ENCODE data around the gene ZNF248.
"Not testable (repeated sequence)": the region's sequence is repeated elsewhere in the genome, so short reads cannot be mapped to it uniquely, and the experiment has no call there.

ZNF248 gene

DNA sequence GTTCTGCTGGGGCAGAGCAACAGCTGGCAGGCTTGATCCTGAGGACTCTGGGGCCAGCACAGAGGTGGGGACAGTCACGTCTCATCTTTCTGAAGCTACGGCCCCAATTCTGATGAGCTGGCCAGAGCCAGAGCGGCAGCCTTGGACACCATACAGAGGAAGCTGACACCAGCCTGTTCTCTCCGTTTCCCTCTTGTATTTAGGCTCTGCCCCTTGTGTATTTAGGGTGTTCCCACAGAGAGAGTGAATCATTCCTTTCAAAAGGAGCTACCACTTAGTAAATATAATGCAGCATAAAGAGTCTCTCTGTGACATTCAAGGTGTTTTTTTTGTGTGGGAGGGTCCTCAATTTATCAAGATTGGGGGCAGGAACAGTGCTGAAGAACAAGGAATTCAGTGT, 109.2 kb downstream of the ZNF248 start:
- DNase-seq (ENCODE audit: insufficient read length, low spot score) (no peak), FAIRE-seq (no peak)
- TF ChIP-seq, protein P1, sequence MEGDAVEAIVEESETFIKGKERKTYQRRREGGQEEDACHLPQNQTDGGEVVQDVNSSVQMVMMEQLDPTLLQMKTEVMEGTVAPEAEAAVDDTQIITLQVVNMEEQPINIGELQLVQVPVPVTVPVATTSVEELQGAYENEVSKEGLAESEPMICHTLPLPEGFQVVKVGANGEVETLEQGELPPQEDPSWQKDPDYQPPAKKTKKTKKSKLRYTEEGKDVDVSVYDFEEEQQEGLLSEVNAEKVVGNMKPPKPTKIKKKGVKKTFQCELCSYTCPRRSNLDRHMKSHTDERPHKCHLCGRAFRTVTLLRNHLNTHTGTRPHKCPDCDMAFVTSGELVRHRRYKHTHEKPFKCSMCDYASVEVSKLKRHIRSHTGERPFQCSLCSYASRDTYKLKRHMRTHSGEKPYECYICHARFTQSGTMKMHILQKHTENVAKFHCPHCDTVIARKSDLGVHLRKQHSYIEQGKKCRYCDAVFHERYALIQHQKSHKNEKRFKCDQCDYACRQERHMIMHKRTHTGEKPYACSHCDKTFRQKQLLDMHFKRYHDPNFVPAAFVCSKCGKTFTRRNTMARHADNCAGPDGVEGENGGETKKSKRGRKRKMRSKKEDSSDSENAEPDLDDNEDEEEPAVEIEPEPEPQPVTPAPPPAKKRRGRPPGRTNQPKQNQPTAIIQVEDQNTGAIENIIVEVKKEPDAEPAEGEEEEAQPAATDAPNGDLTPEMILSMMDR (IDR thresholded peaks at IDR 0.05; ENCODE audit: insufficient read depth, missing control alignments): no peak

DNA sequence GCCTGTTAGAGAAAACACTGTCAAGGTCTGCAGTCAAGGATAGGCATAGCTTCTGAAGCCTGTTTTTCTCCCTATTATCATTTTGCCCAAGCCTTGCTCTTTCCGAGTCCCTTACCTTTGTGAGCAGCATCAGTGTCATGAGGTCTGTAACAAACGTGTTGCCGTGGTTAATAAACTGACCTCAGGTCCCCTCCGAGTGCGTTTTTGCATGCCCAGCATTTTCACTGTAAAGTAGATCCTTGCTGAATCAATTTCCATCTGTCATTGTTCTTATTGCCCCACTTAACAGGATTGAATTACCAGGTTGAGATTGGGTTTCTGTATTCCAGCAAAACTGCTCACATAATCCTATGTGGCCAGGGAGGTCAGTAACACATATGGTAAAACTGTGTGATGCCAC, 110.3 kb downstream of the ZNF248 start:
- DNase-seq (ENCODE audit: insufficient read length, low spot score) (no peak), FAIRE-seq (no peak)
- TF ChIP-seq, protein P1 (IDR thresholded peaks at IDR 0.05; ENCODE audit: insufficient read depth, missing control alignments): no peak

DNA sequence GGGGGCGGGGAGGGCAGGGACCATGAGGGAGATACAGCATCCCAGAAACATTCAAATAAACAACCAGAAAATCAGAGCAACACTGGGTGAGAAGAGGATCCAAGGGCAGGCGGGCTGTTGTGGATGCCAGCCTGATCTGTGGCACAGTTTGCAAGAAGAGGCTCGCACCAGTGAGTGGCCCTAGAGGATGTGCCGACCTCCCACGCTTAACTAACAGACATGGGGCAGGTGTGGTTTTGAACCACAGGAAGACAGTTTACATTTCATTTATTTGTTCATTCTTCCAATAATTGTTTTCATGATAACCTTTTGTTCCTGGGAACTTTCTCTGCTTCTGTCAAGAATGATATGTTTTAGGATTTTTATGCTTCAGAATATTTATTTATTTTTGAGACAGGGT, 115.6 kb downstream of the ZNF248 start:
- TF ChIP-seq, protein P1 (IDR thresholded peaks at IDR 0.05; ENCODE audit: insufficient read depth, missing control alignments): no peak
- no peak for DNase-seq (ENCODE audit: insufficient read length, low spot score)

DNA sequence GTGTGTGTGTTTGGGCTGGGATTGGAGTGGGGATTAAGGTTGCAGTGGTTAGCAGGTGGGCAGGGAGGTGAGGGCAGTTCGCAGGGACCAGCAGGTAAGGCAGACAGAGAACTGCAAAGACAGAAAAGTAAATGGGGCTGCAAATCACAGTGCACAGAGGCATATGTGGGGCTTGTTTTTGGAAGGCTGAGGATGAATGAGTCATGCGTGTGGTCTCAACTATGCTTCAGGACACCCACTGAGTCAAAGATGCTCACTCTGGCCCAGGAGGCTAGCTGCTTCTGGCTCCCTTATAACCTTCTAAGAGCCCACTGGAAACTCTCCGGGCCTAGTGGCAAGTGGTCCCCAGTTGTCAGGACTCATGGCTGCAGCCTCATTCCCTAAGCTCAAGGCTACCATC, 118.2 kb downstream of the ZNF248 start:
- FAIRE-seq (no peak), DNase-seq (ENCODE audit: insufficient read length, low spot score) (no peak)
- TF ChIP-seq, protein P1 (IDR thresholded peaks at IDR 0.05; ENCODE audit: insufficient read depth, missing control alignments): no peak

More for the DNA sequence above, 115.6 kb downstream of the ZNF248 start:
- FAIRE-seq: no peak

DNA sequence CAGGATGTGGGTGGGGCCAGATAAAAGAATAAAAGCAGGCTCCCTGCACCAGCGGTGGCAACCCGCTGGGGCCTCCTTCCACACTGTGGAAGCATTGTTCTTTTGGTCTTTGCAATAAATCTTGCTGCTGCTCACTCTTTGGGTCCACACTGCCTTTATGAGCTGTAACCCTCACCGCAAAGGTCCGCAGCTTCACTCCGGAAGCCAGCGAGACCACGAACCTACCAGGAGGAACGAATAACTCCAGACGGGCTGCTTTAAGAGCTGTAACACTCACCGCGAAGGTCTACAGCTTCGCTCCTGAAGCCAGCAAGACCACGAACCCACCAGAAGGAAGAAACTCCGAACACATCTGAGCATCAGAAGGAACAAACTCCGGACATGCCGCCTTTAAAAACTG, 119.2 kb downstream of the ZNF248 start:
- DNase-seq (ENCODE audit: insufficient read length, low spot score); FAIRE-seq: not testable (repeated sequence)

DNA sequence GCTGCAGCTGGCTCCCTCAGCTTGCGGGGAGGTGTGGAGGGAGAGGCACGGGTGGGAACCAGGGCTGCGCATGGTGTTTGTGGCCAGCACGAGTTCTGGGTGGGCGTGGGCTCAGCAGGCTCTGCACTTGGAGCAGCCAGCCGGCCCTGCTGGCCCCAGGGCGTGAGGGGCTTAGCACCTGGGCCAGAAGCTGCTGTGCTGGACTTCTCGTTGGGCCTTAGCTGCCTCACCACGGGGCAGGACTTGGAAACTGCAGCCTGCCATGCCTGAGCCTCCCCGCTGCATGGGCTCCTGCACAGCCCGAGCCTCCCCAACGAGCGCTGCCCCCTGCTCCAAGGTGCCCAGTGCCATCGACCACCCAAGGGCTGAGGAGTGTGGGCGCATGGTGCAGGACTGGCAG, 120.1 kb downstream of the ZNF248 start:
- FAIRE-seq (no peak), DNase-seq (ENCODE audit: insufficient read length, low spot score) (no peak)
- TF ChIP-seq, protein P1 (IDR thresholded peaks at IDR 0.05; ENCODE audit: insufficient read depth, missing control alignments): no peak

DNA sequence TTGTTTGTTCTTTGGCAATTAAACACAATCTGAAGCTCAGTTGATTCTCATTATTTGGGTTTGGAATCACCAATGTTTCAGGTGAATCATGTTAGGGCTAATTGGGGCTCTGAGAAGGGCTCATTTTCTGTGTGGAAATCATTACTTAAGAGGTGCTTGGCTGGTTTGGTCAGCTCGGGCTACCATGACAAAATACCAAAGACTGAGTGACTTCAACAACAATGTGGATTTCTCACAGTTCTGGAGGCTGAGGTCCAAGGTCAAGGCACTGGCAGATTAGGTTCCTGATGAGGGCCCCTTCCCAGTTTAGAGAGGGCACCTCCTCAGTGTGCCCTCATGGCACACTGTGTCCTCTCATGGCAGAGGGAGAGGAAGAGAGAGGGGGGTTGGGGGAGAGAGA, 121.3 kb downstream of the ZNF248 start:
- TF ChIP-seq, protein P1 (IDR thresholded peaks at IDR 0.05; ENCODE audit: insufficient read depth, missing control alignments): no peak
- DNase-seq (ENCODE audit: insufficient read length, low spot score) (no peak), FAIRE-seq (no peak)

DNA sequence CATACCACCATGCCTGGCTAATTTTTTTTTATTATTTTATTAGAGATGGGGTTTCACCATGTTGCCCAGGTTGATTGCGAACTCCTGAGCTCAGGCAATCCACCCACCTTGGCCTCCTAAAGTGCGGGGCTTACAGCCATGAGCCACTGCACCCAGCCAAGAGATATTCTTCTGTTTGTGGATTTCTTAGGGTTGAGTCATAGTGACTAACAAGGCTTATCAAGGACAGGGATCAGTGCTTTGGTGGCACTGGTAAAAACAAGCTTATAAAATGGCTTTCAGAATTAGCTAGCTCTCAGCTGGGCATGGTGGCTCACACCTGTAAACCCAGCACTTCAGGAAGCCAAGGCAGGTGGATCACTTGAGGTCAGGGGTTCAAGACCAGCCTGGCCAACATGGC, 122.4 kb downstream of the ZNF248 start:
- DNase-seq (ENCODE audit: insufficient read length, low spot score) (no peak), FAIRE-seq (no peak)
- TF ChIP-seq, protein P1 (IDR thresholded peaks at IDR 0.05; ENCODE audit: insufficient read depth, missing control alignments): no peak
